ENCODE data around the gene GPR55.

GPR55 gene

GRCh38 chr2:230877759-230878598, 47.1 kb downstream of the GPR55 start:
- no peak for DNase-seq

DNA sequence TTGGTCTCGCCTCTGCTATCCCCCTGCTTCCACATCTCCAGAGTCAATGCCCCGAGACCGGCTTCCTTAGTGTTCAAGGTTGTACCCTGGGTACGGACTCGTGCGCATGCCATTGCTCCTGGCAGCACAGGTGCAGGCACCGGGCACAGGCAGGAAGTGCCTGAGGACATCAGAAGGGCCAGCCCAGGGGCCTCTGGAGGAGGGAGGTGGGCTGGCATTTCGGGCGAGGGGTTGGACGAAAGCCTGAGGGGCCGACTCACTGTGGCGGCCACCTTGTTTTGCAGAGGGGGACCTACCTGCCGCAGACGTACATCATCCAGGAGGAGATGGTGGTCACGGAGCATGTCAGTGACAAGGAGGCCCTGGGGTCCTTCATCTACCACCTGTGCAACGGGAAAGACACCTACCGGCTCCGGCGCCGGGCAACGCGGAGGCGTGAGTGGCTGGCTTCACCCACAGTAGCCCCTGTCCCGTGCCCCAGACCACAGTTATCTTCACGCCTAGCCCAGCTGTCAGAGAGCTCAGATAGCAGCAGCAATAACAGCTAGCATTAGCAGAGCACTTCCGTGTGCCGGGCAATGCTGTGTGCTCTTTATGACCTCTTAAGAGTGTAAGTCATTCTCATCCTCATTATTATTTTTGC, 47.8 kb downstream of the GPR55 start:
- DNase-seq, result no peak

DNA sequence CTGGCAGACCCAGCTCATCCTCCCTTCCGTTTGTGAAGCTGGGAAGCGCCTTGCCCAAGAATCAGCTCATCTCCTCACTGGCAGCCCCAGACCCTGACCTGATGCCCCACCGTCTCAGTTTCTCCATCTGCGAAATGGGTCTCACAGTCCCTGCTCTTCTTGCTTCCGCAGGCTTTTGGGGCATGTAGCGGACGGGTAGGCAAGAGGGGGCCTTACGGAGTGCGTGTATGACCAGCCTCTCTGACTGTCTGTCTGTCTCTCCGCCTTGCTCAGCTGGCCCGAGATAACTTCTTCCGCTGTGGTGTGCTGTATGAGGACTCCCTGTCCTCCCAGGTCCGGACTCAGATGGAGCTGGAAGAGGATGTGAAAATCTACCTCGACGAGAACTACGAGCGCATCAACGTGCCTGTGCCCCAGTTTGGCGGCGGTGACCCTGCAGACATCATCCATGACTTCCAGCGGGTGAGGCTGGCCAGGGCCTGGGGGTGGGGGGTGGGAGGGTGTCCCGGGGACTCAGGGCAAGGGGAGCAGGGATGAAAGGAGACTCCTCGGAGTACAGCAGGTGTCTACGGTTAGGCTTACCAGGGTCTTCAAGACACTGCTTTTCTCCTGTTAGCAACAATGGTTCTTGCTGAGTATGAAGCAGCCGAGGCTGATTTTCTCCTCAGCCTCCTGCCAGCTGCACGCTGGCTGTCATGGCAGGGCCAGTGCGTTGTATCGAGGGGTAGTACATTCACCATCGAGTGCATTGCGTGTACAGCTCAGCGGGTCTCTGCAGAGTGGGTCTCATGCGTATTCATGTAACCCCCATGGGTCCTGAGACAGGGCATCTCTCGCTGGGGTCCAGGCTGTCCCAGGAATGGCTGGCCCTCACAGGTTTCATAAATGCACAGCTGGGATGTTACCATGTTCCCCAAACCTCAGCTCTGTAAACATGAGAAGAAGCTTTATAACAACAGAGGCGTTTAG, 49.4 kb downstream of the GPR55 start:
- DNase-seq, result no peak

DNA sequence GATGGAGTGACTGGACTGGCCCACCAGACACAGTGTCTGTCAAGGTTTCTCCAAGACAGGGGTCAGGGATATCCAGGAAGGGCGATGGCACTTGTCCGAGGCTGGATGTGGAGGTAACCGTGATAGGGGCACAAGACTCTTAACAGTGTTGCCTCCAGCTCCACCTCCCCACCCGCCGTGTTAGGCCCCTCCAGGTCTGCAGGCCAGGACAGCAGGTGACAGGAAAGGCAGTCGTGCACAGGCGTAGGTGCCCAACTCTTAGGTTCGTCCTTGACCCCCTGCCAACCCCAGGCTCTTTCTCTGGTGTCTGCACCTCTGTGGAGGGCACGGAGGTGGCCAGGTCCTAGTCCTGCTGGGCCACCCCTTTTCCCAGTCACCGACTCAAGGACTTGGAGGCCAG, 50.2 kb downstream of the GPR55 start:
- DNase-seq, result no peak

GRCh38 chr2:230874456-230874855, 50.6 kb downstream of the GPR55 start:
- no peak for DNase-seq

DNA sequence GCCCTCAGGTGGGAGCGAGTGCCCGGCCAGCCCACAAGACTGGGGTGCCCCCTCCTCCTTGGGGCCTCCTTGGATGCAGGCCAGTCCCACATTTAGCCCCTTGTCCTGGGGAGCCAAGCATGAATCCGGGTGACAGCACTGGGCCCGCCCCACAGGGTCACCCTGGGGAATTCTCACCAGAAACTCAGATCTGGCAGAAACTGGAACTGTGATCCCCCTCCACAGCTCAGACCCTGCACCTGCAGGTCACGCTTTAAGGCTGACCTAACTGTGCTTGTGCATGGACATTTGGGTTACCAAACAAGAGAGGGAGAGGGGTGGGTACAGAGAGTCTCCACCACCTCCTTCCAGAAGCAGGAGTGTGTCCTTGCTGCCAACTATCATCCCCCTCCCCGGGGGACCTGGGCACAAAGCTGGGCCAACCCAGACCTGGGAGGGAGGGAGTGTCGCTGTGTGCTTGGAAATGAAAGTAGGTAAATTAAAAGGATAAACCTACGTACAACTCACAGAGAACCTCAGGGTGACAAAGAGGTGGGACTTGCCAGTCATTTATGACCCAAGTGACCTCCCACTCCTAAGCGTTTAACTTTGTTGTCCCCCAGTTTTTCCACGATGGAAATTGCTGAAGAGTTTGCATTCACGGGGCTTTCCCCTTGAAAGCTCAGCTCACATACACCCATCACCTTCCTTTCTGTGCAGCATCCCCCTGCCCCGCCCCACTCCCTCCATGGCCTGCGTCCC, 51.2 kb downstream of the GPR55 start:
- no peak for DNase-seq

DNA sequence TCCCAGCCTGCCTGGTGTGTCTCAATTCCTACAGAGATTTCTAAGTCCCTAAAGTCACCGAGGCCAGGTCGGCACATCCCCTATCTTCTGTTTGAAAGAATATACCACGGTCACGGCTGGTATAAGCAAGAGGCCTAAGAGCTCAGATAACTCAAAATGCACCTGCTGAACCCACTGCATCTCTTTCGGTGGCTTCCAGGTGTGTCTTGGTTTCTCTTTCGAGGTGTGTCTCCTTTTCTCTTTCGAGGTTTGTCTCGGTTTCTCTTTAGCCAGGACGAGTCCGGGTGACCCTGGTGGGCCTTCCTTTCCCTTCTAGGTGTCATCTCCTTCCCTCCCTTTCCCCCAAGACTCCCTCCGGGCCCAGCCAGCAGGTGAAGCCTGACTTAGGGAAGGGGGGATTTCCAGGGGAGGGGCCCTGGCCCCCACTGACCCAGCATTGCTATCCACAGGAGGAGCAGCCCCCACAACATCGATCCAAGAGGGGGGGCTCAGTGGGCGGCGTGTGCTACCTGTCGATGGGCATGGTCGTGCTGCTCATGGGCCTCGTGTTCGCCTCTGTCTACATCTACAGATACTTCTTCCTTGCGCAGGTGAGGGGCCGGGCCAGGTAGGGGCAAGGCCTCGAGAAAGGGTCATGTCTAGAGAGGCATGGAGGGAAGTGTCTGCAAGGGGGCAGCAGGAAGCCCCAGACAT, 51.9 kb downstream of the GPR55 start:
- no peak for DNase-seq

DNA sequence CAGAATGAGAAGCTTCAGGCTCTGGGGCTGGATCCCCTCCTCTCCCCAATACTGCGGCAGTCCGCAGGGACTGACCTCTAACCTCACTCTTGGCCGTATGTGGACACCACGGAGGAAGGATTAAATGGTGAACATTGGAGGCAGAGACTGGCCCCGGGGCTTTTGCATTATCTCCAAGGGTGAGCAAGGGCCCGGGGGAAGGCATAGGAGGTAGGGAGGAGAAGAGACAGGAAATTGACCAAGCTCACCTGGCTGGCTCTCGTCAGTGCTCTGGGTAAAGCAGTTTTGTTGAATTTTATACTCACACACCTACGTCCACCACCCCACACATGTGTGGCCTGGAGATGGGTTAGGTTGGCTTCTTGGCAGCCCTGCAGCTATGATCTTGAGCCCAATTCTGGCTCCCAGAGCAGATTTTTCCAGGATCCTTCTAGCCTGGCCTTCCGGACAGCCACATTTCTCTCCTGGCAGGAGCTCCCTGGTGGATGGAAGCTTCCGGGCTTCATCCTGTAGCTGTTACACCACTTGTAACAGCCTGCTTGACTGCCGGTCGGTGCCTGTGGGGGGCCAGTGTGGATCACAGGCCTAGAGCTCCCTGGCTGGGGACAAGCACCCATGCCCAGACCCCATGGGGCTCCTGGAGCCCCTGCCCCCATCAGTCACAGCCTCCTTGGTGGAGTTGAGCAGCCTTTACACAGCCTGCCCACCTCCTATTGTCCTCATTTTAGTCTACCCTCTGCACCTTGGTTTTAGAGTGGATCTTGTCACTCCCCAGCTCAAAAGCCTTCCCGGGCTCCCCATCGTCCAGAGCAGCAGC, 52.7 kb downstream of the GPR55 start:
- no peak for DNase-seq

- DNase-seq, result no peak
These were observed 53.5 kb downstream of the GPR55 start for GRCh38 chr2:230871361-230872150.

DNA sequence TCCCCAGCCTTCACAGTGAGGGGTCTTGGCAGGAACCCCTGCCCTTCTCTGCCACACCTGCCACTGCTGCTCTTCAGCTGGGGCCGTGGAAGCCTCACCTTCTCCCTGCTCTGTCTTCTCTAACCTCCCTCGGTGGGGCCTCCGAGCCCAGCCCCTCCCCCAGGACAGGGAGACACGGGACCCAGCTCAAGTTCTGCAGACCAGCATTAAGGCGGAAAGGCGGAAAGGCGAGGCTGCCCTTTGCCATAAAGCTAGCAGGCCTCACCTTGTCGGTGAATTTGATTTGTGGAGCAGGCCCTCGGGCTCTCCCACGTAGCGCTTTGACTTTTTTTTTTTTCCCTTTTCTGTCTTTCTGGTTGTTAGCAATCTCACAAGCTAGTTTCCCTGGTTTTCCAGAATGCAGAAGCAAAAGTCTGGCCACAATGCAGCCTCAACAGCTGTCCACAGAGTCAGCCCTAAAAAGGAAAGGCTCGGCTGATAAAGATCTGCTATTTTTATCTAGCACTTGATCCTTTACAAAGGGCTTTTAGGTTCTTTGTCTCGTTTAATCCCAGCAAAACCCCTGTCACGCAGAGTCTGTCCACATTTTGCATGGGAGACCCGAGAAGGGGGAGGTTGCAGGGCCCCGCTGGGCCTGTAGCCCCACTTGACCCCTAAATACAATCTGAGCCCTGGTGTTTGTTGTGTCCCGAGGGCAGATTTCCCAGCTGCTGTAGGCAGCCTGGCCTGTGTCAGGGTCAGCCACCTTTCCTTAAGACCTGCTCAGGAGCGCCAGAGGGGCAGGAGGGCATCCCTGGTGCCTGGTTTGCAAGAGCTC, 54.3 kb downstream of the GPR55 start:
- DNase-seq, result no peak

DNA sequence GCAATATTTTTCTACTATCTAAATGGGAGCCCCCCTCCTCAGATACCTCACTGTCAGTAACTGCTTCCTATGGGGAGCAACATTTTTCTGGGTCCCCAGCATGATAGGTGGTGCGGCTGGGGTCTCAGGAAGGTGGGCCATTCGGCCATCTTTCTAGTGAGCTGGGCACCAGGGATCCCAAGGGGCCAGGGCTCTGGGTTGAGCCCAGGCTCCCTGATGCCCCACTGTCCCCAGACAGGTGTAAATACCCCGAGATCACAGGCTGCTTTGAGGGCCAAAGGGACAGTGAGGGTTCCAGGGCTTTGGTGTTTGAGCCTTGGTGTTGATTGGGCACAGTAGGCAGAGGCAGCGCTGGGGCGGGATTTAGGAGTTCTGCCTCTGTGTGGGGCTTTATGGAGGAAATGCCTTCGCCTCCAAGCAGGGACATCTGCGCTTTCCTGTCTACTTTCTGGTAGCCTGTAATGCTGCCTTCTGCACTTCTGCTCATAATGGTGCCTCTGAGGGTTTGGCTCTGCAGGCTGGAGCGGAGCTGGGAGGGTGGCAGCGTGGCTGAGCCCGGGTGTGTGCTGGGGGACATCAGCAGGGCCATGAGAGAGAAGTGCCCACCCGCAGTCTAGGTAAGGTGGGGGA, 55.0 kb downstream of the GPR55 start:
- DNase-seq, result no peak

DNA sequence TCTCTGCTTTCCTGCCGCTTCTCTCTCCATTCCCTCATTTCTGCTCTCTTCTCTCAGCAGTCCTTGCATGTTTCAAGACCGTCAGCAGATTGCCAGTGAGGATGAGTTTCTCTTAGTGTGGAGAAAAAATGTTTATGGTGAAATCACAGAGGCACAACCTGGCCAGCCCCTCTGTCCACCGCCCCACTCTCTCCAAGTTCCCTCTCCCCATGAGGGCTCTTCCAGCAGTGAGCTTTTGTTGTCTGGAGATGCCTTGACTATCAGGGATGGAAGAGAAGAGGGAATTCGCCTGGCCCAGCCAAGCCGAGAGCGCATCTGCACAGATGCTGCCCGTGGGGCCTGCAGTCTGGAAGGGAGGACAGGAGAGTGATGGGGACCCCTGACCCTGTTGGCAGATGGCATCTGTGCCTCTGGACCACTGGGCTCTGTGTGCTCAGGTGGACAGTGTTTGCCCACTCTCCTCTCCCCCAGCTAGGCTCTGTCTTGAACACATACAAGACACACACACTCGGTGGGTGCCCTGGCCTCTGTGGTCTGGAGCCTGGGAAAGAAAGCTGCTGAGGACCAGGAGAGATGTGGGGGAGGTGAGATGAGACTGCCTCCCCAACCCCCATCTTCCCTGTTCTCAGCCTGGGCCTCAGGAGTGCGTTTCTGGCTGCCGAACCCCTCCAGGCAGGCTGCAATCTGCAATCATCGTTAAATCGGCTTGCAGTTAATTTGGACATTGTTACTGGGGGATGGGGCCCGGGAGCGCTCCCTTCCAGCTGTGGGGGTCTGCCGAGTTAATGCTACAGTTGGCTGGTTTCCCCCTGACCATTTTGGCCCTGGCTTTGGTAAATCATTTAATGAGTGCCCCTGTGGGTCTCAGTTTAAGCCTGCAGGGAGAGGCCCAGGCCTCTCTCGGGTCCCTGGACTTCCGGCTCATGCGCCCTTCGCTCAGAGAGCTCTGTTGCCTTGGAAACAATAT, 55.8 kb downstream of the GPR55 start:
- DNase-seq, result no peak

DNA sequence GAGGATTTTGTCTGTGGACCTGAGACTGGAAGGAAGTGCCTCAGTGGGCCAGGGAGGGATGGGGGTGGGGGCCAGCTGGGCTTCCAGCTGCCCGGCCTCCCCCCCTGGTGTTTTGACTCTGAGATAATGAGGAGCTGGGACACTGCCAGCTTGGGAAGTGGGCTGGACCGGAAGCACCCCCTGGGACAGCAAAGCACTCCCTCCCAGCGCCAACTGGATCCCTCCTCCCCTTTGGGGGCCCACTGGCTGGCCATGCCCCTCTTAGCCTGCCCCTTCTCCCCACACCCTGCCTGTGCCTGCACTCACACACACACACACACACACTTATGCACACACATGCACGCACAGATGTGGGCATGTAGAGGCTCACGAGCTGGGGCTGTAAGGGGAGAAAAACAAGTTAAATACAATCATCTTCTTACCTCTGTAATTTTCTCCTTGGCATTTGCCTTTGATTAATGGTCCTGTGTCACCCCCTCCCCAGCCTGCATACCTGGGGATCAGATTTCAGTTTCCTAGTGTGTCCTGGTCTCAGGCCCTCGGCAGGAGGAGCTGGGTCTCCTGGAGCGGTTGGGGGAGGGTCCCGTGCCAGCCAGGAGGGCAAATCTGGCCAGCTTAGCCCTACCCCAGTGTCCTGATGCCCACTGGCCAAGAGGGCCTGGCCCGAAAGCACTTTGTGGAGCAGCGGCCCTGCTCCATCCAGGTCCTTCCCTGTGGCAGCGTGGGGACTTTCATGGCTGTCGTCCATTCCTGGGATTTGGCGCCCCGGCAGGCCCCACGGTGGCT, 56.7 kb downstream of the GPR55 start:
- DNase-seq, result no peak

DNA sequence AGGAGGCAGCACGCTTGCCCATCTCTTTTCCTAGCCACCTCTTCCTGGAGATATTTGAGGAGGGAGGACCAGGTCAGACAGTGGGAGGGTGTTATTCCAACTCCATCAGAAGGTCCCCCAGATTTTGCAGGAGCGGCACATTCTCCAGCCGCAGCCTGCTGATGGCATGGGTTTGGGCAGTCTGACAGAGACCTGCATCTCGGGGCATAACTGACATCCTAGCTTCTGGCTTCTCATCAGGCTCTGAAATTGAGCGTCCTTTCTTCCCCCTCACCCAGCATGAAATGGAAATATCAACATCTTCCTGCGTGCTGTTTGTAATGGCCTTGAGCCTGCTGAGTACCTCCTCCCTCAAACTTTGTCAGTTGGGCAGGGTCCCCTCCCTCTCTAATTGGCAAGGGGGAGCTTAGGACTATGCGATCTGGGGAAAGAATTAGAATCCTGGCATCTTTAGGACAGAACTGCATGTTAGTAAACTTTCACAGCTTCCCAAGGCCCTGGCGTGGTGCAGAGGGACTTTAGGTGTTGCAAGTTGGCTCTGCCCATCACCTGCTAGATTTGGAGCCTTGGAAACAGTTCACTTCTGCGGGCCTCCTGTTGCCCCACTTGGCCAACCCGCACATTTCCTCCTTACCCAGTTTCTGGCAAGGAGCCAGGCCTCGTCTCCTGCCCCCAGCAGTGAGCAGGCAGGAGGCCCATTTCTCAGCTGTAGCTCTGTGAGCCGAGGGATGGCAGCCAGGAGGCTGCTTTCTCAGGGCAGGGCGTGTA, 58.1 kb downstream of the GPR55 start:
- no peak for DNase-seq

DNA sequence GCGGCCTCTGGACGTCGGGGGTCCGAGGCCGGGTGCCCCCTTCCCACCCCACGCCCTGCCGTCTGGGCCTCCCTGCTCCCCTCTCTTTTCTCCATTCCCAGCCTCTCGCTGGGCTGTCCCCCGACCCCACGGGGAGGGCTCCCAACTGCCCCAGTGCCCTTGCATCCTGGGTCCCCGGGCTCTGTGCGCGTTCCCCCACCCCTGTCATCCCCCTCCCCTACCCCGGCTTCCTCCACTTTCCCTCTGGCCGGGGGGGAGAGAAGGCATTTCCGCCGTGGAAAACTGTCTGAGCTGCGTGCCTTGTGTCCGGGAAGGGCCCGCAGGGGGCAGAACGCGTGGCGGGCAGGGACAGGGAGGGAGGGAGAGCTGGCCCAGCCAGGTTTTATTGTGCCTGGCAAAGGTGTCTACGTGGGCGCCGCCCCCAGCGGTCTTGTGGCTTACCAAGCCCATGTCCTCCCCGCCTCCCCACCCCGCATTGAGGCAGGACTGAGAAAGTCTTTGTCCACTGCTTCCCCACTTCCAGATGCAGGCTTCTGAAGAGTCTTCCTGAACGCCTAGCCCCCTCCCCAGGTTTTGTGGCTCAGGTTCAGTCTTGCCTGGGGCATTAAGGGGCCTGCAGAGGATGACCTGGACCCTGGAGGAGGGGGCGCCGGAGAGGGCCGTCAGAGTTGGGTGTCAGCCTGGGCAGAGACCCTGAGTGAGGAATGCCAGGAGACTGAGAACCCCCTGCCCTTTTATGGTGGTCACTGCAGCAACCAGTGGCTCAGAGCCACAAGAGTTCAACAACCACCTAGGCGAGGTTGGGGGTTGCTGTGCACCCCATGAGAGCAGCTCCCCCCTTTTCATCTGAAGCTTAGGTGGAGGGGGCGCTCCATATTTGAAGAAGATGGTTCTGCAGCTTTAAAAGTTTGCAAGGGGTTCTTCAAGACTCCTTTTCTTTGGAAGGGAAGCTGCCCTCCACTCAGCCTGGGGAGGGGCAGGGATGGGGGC, 59.0 kb downstream of the GPR55 start:
- DNase-seq, result no peak
